ENCODE results near the gene ZNF214. TPM values are rescaled to one million over a fixed set of nuclear protein-coding genes. Genes with fewer than 3 reads are reported as not detected.
"Not testable (repeated sequence)": the region's sequence is repeated elsewhere in the genome, so short reads cannot be mapped to it uniquely, and the experiment has no call there.

The ZNF214 gene
- total RNA-seq, 1 donor from 2014 or later = not detected

DNA sequence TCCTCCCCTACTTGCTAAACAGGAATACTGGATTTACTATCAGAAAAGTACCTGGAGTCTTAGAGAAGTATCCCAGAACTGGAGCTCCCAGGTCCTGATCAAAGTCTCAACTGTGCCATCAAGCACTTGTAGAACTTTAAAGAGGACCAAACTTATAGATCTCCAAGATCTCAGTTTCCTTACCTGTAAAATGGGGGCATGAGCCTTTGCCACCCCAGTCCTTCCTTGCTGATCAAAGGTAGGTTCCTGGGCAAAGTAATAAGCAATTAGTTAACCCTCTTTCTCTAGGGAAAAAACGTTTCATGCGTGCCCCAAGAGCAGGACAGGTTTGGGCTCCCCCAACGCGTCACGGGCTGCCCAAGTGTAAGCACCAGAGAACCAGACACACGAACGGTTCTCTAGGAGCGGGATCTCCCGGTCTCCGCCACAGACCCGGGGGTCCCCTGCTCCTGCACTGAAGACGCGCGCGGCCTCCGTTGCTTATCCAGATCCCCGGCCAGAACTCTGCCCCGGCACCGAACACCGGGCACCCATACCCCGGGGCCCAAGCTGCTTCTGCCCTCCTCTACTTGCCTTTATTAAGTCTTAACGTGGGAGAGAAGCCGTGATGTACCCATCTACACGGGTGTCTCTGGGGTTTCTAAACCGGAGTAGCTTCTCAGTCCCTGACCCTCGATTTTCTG, 505 bp downstream of the ZNF214 start:
- H3K27ac Mint-ChIP-seq = no peak overlapping the region
- H3K36me3 Mint-ChIP-seq (ENCODE audit: low read depth) = no peaks in the 10 kb centered on the region
- H3K9me3 Mint-ChIP-seq = no peaks in the 10 kb centered on the region
- intact Hi-C loops (cut with micrococcal nuclease) = no loop called here
- peak overlapping the region; percentile 31 for H3K4me3 Mint-ChIP-seq
- H3K27me3 Mint-ChIP-seq (ENCODE audit: insufficient read depth) = peaks cover 24% of the 10 kb centered on the region
- DNase-seq (ENCODE audit: low spot score) = no peak
- no peaks in the 10 kb centered on the region for H3K4me1 Mint-ChIP-seq (ENCODE audit: low read depth)

- intact Hi-C loops (cut with micrococcal nuclease) = no loop called here
- Mint-ChIP-seq H3K9me3 (no peaks in the 10 kb centered on the region), H3K27me3 (ENCODE audit: insufficient read depth) (peaks cover 28% of the 10 kb centered on the region), H3K27ac (no peak overlapping the region), H3K4me3 (no peak overlapping the region), H3K36me3 (ENCODE audit: low read depth) (no peaks in the 10 kb centered on the region), H3K4me1 (ENCODE audit: low read depth) (no peaks in the 10 kb centered on the region)
- no peak for DNase-seq (ENCODE audit: low spot score)
Observed at GRCh38 chr11:7016011-7016410, 4.1 kb downstream of the ZNF214 start.

DNA sequence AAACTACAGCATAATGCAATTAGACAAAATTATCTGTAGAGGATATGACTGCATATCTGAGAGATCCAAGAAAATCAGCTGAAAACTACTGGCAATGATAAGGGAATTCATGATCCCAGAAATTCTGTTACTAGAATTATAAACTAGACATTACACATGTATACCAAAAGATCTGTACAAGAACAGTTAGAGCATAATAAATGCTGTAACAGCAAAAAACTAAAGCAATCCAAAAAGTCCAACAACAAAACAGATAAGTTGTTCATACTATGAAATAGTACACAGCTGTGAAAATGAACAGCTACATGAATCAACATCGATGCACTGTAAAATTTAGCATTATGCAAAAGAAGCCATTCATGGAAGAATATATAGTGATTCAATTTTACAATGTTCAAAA, 6.0 kb downstream of the ZNF214 start:
- H3K9me3 Mint-ChIP-seq = no peaks in the 10 kb centered on the region
- intact Hi-C loops (cut with micrococcal nuclease) = no loop called here
- H3K27ac Mint-ChIP-seq = no peak overlapping the region
- H3K27me3 Mint-ChIP-seq (ENCODE audit: insufficient read depth) = peaks cover 17% of the 10 kb centered on the region
- no peaks in the 10 kb centered on the region for H3K36me3 Mint-ChIP-seq (ENCODE audit: low read depth)
- no peak overlapping the region for H3K4me3 Mint-ChIP-seq
- no peaks in the 10 kb centered on the region for H3K4me1 Mint-ChIP-seq (ENCODE audit: low read depth)
- no peak for DNase-seq (ENCODE audit: low spot score)

DNA sequence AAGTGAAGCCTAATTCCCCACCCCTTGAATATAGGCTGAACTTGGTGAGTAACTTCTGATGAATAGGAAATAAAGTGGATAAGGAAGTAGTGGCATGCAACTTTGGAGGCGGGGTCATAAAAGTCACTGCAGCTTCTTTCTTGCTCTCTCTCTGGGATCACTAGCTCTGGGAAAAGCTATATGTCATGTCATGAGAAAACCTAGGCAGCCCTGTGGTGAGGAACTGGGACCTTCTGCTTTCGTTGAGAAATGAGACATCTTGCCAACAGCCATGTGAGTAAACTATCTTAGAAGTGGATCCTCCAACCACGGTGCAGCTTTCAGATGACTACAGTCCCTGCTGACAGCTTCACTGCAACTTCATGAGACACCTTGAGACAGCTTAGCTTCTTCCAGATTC, 15.7 kb downstream of the ZNF214 start:
- Mint-ChIP-seq H3K36me3 (ENCODE audit: low read depth) (no peaks in the 10 kb centered on the region), H3K4me3 (no peak overlapping the region), H3K27me3 (ENCODE audit: insufficient read depth) (peaks cover 3% of the 10 kb centered on the region), H3K27ac (no peak overlapping the region), H3K9me3 (no peaks in the 10 kb centered on the region), H3K4me1 (ENCODE audit: low read depth) (no peaks in the 10 kb centered on the region)
- intact Hi-C loops (cut with micrococcal nuclease) = no loop called here
- DNase-seq (ENCODE audit: low spot score) = no peak

- intact Hi-C loops (cut with micrococcal nuclease) = no loop called here
Observed at GRCh38 chr11:6995703-6996102, 24.4 kb downstream of the ZNF214 start.

GRCh38 chr11:6992457-6993417, 27.4 kb downstream of the ZNF214 start:
- no peak for DNase-seq (ENCODE audit: low spot score)
- Mint-ChIP-seq H3K4me1 (ENCODE audit: low read depth) (no peaks in the 10 kb centered on the region), H3K27me3 (ENCODE audit: insufficient read depth) (no peaks in the 10 kb centered on the region), H3K36me3 (ENCODE audit: low read depth) (no peaks in the 10 kb centered on the region), H3K4me3 (no peak overlapping the region), H3K9me3 (no peaks in the 10 kb centered on the region), H3K27ac (no peak overlapping the region)
- intact Hi-C loops (cut with micrococcal nuclease) = no loop called here

More at GRCh38 chr11:6995703-6996102, 24.4 kb downstream of the ZNF214 start:
- H3K27ac Mint-ChIP-seq = no peak overlapping the region
- no peak for DNase-seq (ENCODE audit: low spot score)
- no peaks in the 10 kb centered on the region for H3K36me3 Mint-ChIP-seq (ENCODE audit: low read depth)
- no peak overlapping the region for H3K4me3 Mint-ChIP-seq
- no peaks in the 10 kb centered on the region for H3K9me3 Mint-ChIP-seq
- no peaks in the 10 kb centered on the region for H3K27me3 Mint-ChIP-seq (ENCODE audit: insufficient read depth)
- no peaks in the 10 kb centered on the region for H3K4me1 Mint-ChIP-seq (ENCODE audit: low read depth)

- Mint-ChIP-seq H3K9me3 (no peaks in the 10 kb centered on the region), H3K4me1 (ENCODE audit: low read depth) (no peaks in the 10 kb centered on the region), H3K4me3 (no peak overlapping the region), H3K27me3 (ENCODE audit: insufficient read depth) (no peaks in the 10 kb centered on the region), H3K27ac (no peak overlapping the region), H3K36me3 (ENCODE audit: low read depth) (no peaks in the 10 kb centered on the region)
- DNase-seq (ENCODE audit: low spot score) = no peak
- intact Hi-C loops (cut with micrococcal nuclease) = no loop called here
Observed at GRCh38 chr11:6992026-6992425, 28.1 kb downstream of the ZNF214 start.

DNA sequence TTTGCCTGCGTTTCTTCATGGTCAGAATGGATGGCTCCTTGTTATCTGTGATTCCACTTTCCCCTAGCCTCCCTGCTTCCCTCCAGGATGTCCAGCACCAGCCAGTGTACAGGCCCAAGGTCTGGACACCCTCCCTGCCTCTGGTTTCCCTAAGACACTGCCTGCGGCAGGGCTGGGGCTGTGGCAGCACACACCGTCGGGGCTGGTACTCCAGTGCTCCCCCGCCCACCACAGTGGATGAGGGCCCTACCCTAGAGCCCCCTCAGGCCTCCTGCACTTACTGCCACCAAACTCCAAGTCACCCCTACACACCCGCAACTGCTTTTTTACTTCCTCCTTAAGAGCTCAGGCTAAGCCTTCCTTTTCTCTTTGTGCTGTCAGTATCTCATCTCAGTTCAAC, 28.9 kb downstream of the ZNF214 start:
- Mint-ChIP-seq H3K9me3 (no peaks in the 10 kb centered on the region), H3K4me3 (no peak overlapping the region)

GRCh38 chr11:6988506-6988905, 31.6 kb downstream of the ZNF214 start:
- no peak for DNase-seq (ENCODE audit: low spot score)
- intact Hi-C loops (cut with micrococcal nuclease) = no loop called here

More for the DNA sequence above, 28.9 kb downstream of the ZNF214 start:
- no peak for DNase-seq (ENCODE audit: low spot score)
- intact Hi-C loops (cut with micrococcal nuclease) = no loop called here
- Mint-ChIP-seq H3K27ac (no peak overlapping the region), H3K4me1 (ENCODE audit: low read depth) (no peaks in the 10 kb centered on the region), H3K36me3 (ENCODE audit: low read depth) (no peaks in the 10 kb centered on the region), H3K27me3 (ENCODE audit: insufficient read depth) (no peaks in the 10 kb centered on the region)

DNA sequence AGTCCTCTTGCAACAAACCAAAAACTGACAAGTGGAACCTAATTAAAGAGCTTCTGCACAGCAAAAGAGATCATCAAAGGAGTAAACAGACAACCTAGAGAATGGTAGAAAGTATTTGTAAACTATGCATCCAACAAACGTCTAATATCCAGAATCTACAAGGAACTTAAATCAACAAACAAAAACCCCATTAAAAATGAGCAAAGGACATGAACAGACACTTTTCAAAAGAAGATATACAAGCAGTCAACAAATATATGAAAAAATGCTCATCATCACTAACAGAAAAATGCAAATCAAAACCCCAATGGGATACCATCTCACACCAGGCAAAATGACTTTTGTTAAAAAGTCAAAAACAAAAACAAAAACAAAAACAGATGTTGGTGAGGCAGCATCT, 33.7 kb downstream of the ZNF214 start:
- Mint-ChIP-seq H3K4me3 (no peak overlapping the region), H3K27ac (no peak overlapping the region), H3K27me3 (ENCODE audit: insufficient read depth) (peaks cover 4% of the 10 kb centered on the region), H3K9me3 (no peaks in the 10 kb centered on the region), H3K4me1 (ENCODE audit: low read depth) (no peaks in the 10 kb centered on the region), H3K36me3 (ENCODE audit: low read depth) (no peaks in the 10 kb centered on the region)
- intact Hi-C loops (cut with micrococcal nuclease) = no loop called here
- DNase-seq (ENCODE audit: low spot score) = no peak

More at GRCh38 chr11:6988506-6988905, 31.6 kb downstream of the ZNF214 start:
- H3K27me3 Mint-ChIP-seq (ENCODE audit: insufficient read depth) = peaks cover 4% of the 10 kb centered on the region
- H3K4me3 Mint-ChIP-seq = no peak overlapping the region
- H3K27ac Mint-ChIP-seq = no peak overlapping the region
- H3K4me1 Mint-ChIP-seq (ENCODE audit: low read depth) = no peaks in the 10 kb centered on the region
- H3K9me3 Mint-ChIP-seq = no peaks in the 10 kb centered on the region
- no peaks in the 10 kb centered on the region for H3K36me3 Mint-ChIP-seq (ENCODE audit: low read depth)

DNA sequence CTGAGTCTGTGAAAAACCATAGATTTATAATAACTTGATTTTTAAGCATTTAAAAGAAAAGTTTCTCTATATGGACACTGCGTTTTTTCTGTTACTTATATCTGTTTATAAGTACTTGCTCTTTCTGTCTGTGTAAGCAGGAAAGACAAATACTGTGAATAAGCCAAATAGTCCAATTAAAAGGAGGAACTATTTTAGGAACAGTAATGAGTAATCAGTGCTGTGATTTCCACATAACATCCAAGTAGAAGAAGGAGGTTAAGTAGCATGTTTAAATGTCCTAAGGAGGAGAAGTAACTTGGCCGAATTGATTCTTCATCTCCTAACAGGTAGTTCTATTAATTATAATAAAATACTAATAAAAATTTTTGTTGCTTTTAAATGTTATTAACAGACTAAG, 40.8 kb downstream of the ZNF214 start:
- Mint-ChIP-seq H3K4me3 (no peak overlapping the region), H3K9me3 (no peaks in the 10 kb centered on the region), H3K4me1 (ENCODE audit: low read depth) (no peaks in the 10 kb centered on the region), H3K36me3 (ENCODE audit: low read depth) (no peaks in the 10 kb centered on the region), H3K27ac (no peak overlapping the region), H3K27me3 (ENCODE audit: insufficient read depth) (peaks cover 2% of the 10 kb centered on the region)
- DNase-seq (ENCODE audit: low spot score) = no peak
- intact Hi-C loops (cut with micrococcal nuclease) = no loop called here

- H3K4me3 Mint-ChIP-seq; DNase-seq (ENCODE audit: low spot score); H3K27ac Mint-ChIP-seq; H3K27me3 Mint-ChIP-seq (ENCODE audit: insufficient read depth); H3K36me3 Mint-ChIP-seq (ENCODE audit: low read depth); H3K4me1 Mint-ChIP-seq (ENCODE audit: low read depth); H3K9me3 Mint-ChIP-seq; intact Hi-C loops (cut with micrococcal nuclease): not testable (repeated sequence)
Observed at GRCh38 chr11:6969854-6970253, 50.3 kb downstream of the ZNF214 start.

DNA sequence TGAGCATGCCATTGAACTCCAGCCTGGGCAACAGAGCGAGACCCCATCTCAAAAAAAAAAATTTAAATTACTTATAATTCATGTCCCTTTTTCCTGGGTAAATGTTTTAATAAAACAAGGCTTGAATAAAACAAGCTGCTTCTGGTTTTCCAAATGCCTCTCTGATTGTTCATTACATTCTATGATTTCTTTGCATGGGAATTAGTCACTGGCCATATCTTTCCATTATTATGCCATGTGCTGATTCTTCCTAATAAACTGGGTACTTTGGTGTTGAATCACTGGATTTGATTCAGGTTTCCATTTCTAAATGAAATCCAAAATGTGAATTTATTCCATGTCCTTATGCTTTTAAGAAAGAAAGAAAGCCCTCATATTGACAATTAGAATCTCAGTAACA, 51.3 kb downstream of the ZNF214 start:
- Mint-ChIP-seq H3K27me3 (ENCODE audit: insufficient read depth) (no peaks in the 10 kb centered on the region), H3K4me1 (ENCODE audit: low read depth) (no peaks in the 10 kb centered on the region), H3K9me3 (peaks cover 6% of the 10 kb centered on the region), H3K4me3 (no peak overlapping the region), H3K36me3 (ENCODE audit: low read depth) (no peaks in the 10 kb centered on the region), H3K27ac (no peak overlapping the region)
- DNase-seq (ENCODE audit: low spot score) = no peak
- intact Hi-C loops (cut with micrococcal nuclease) = no loop called here
